GM18502 (cell line): ENCODE measurements around the gene GRAMD1A.
A peak's percentile ranks its signal among the peaks of the same experiment; 100 is the strongest.
"Not testable (repeated sequence)": the region's sequence is repeated elsewhere in the genome, so short reads cannot be mapped to it uniquely, and the experiment has no call there.

Experiments
- ATAC-seq: cut with Tn5 transposase; IDR thresholded peaks from one replicate; pipeline ENCODE4 v1.9.1; 2021; ENCODE audit warnings: mild to moderate bottlenecking; ENCODE audit not compliant: unreplicated experiment, poor library complexity

The GRAMD1A gene

DNA sequence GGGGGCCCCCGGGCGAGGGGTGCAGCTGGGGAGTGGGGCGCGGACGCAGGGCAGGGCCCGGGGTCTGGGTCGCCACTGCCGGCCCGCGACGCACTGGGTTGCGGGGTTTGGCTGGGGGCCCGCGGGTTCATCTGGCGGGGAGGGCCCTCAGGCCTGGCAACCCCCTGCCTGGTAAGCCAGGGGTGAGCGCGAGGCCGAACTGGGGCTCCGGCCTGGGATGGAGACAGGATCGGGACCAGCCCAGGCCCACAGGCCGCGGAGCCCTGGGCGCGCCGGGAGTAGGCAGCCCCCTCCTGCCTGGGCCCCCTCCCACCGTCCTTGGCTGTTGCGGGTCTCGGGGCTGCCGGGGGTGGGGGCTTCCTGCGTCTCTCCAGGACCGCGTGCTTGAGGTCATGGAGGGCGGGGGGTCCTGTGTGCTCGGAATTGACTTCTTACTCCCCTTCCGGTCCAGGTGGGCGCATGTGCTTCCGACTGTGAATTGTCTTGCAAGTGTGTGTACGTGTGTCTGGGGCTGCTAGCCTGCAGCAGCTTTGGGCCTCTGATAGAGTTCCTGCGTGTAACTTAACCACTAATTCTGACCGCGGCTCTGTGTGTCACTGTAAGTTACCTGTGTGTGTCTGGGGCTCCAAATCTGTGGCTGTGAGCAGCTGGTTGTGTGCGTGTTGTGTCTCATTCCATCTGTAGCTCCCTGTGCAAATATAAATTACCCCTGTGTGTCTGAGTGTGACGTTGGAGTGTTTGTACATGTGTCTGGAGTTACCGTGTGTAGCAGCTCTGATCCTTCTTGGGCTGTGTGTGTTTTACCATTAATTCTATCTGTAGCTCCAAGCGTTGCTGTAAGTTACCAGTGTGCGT lies 751 bp downstream of the GRAMD1A start:
- peak; percentile 35 for ATAC-seq

DNA sequence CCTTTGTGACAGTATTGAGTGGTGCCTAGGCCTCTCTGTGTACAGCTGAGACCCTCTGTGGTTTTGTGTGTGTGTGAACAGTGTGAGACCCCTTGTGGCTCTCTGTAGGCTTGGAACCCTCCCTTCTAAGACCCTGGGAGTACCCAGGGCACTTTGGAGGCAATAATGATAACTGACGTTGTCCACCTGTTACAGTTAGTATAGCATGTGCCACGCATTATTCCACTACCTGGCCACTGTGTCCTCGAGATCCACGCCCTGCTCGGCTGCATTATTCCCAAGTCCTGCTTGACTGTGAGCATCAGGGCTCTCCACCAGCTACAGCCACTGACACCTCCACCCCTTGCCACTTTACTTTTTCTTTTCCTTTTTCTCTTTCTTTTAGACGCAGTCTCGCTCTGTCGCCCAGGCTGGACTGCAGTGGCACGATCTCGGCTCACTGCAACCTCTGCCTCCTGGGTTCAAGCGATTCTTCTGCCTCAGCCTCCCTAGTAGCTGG lies 2.0 kb downstream of the GRAMD1A start:
- no peak for ATAC-seq

DNA sequence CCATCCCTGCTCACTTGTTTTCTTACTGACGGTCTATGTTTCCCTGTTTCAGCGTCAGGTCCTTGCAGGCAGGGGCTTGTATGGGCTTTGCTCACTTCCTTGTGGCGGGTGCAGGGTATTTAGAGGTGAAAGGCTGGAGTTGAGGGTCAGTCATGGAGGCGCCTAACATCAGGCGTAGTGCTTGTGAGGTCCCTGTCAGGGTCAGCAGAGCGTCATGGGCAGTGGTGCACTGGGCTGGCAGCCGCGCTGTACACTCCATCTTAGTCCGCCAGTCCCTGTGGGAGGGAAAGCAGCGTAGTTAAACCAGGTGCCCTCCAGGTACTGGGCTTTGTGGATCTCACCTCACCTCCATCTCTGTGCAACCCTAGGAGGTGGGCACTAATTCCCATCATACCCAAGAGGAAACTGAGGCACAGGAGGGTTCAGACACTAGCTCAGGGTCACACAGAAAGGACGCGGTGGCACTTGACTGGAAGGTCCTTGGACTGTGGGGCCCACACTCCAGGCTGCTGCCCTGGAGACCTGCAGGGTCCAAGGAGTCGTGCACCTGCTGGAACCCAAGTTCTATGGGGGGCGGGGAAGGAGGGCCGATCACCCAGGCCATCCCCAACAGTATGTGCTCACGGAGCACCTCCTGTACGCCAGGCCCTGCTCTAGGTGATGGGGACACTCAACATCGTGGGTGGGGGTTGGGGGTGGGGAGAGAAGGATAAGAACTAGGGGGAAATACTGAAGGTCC lies 4.6 kb downstream of the GRAMD1A start:
- ATAC-seq, result no peak

DNA sequence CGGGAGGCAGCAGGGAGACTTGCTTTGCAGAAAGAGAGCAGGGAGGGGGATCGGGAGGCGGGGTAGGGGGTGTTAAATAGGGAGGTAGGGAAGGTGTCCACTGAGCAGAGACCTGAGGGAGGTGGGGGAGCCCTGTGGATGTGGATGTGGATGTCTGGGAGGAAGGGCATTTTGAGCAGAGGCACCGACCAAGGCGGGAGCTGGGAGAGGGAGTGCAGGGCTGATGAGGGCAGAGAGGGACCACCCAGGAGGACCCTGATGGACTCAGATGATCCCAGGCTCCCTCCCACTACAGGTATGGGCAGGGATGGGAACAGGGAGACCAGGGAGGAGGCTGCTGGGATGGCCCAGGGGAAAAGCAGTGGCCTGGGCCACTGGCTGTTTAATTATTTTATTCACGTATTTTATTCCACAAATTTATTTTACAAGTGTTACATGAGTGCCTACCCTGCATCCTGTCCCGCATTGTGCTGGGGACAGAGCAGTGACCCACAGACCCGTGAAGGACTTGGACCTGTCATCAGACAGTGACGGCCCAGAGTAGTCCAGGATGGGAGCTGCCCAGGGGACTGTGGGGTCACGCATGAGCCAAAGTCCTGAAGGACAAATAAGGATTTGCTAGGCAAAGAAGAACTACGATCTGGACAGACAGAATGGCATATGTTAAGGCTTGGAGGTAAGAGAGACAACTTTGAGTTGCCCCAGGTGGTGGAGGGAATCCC lies 5.3 kb downstream of the GRAMD1A start:
- no peak for ATAC-seq

DNA sequence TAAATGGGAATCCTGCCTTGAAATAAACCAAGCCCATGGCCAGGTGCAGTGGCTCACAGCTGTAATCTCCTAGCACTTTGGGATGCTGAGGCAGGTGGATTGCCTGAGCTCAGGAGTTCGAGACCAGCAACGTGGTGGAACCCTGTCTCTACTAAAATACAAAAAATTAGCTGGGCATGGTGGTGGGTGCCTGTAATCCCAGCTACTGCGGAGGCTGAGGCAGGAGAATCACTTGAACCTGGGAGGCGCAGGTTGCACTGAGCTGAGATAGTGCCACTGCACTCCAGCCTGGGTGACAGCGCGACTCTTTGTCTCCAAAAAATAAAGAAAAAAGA lies 5.9 kb downstream of the GRAMD1A start:
- ATAC-seq, result not testable (repeated sequence)

DNA sequence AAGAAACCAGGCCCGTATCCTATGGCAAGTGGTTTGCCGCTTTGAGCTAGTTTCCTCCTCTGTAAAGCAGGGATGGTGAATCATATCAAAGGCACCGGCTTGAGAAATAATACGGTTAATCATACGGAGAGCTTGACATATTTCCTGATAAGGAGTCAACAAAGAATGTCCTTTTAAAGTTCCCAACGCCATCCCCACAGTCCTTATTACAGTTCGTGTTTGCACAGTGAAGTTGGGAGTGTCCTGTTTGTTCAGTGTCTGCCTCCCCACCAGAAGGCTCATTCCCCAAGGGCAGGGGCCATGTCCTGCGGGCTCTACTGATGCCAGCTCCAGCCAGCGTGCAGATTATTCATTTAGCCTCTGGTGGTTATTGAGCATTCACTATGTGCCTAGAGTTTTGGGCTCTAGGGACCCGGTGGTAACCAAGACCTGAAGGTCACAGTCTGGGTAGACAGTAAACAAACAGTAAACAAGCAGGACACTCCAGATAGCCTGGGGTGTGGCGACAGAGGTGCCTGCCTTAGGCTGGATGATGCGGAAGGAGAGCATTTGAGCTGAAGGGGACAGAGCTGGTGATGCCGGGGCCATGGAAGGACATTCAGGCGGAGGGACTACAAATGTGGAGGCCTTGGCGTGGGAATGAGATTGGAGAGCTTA lies 6.3 kb downstream of the GRAMD1A start:
- ATAC-seq, result no peak

DNA sequence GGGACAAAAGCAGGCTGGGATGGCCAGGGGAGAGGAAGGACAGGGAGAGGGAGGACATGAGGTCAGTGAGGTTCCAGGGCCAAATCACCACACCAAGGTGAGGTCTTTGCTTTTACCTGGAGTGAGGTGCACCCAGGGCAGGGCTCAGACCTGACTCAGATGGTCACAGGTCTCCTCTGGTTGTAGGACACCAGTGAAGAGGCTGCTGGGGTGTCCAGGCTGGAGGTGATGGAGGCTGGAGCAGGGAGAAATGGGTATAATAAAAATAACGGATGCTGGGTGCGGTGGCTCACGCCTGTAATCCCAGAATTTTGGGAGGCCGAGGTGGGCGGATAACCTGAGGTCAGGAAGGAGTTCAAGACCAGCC lies 6.9 kb downstream of the GRAMD1A start:
- ATAC-seq, result no peak

DNA sequence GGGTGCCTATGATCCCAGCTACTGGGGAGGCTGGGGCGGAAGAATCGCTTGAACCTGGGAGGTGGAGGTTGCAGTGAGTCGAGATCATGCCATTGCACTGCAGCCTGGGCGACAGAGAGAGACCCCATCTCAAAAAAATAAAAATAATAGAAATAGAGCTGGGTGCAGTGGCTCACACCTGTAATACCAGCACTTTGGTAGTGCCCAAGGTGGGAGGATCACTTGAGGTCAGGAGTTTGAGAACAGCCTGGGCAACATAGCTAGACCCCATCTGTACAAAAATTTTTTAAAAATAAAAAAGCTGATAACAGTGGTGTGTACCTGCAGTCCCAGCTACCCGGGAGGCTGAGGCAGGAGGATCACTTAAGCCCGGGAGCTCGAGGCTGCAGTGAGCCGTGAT lies 7.3 kb downstream of the GRAMD1A start:
- not testable (repeated sequence) for ATAC-seq

DNA sequence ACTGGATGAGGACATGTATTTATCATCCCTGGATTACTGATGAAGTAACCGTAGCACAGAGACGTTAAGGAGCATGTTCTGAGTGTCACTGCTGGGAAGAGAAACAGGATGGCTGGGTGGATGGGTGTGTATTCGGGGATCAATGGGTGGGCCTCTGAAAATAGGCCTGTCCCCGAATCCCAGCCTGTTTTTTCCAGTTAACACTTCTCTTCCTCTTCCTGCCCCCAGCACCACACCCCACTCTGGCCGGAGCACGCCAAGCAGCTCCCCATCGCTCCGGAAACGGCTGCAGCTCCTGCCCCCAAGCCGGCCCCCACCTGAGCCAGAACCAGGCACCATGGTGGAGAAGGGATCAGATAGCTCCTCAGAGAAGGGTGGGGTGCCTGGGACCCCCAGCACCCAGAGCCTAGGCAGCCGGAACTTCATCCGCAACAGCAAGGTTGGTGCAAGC lies 8.8 kb downstream of the GRAMD1A start:
- no peak for ATAC-seq

DNA sequence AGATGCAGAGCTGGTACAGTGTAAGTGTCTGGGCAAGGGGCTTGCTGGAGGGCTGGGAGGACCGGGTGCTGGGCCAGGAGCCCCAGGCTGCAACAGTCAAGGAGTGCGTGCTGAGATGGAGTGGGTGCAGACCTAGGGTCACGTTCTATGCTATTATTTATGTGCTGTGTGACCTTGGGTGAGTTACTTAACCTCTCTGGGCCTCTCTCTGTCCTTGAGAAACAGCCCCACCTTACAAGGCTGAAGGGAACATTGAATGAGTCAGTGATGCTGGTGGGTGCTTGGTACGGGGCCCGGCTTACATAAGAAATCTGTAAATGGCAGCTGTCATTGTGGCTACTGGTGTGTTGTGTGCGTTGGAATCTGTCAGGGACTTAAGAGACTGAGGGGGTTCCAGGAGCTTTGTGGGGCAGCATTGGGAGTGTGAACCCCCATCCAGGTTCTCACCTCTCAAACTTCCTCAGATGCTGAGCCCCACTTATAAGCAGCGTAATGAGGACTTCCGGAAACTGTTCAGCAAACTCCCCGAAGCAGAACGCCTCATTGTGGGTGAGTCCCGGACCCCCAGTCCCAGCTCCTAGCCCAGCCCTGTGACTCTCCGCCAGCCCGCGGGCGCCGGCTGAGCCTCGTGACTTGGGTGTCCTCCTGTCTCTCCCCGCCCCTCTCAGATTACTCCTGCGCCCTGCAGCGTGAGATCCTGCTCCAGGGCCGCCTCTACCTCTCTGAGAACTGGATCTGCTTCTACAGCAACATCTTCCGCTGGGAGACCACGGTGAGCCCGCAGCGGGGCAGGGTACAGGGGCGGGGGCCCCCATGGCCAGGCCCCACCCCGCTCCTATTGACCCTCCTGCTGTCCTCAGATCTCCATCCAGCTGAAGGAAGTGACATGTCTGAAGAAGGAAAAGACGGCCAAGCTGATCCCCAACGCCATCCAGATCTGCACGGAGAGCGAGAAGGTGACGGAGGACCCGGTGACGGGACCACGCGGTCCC lies 9.6 kb downstream of the GRAMD1A start:
- ATAC-seq, result no peak

DNA sequence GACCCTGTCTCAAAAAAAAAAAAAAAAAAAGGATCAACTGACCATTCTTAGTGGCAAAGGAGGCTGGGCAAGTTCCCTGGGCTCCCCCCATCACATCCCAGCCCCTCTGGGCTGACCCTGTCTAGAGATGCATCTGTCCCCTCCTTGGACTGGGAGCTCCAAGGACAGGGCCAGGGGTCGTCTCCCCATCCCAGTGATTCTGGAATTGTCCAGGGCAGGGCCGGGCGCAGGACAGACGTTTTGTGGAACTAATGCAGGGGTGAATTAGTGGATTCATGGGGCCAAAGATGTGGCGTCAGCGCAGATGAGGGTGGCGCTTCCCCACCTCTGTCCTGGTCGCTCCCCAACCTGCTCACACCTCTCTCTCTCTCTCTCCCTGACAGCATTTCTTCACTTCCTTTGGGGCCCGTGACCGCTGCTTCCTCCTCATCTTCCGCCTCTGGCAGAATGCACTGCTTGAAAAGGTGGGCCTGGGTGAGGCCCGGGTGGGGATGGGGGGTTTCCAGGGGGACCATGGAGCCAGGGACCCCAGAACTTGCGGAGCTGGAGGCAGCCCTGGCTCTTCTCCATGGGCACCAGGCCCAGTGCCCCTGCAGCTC lies 11.1 kb downstream of the GRAMD1A start:
- ATAC-seq, result no peak

DNA sequence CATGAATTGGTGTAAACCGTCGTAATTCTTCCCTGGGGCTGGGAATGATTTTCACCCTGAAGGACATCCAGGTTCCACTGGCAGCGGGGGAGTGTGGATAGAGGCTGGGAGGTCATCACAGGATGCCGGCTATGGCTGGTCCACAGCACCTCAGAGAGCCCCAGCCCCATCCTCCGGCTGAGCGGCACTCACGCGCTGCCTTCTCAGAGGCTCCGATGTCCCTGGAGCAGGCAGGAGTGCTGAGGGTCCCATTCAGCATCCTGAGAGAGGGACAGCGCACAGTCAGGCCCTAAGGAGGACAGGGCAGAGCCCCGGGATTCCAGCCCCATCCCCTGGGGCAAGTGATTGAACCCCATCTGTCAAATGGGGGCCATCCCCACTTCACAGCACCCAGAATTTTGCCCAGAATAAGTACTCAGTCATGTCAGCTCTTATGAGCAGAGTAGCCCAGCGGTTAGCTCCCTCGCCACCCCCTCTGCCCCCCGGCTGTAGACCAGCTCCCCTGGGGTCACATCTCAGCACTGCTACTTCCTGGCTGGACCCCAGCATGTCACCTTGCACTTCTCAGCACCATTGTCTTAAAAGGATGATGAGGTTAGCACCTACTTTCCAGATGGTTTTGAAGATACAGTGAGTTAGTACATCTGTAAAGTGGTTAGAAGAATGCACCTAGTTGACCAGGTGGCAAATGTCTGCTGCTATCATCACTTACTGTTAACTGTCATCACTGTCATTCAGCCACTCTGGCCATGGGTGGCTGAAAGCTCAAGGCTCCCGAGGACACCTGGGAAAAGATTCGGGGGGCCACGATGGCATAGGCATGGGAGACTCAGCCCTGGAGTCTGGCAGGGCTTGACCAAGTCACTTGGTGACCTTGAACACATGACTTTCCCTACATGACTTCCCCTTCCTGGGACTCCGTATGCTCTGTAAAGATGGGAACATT lies 11.9 kb downstream of the GRAMD1A start:
- ATAC-seq, result no peak

DNA sequence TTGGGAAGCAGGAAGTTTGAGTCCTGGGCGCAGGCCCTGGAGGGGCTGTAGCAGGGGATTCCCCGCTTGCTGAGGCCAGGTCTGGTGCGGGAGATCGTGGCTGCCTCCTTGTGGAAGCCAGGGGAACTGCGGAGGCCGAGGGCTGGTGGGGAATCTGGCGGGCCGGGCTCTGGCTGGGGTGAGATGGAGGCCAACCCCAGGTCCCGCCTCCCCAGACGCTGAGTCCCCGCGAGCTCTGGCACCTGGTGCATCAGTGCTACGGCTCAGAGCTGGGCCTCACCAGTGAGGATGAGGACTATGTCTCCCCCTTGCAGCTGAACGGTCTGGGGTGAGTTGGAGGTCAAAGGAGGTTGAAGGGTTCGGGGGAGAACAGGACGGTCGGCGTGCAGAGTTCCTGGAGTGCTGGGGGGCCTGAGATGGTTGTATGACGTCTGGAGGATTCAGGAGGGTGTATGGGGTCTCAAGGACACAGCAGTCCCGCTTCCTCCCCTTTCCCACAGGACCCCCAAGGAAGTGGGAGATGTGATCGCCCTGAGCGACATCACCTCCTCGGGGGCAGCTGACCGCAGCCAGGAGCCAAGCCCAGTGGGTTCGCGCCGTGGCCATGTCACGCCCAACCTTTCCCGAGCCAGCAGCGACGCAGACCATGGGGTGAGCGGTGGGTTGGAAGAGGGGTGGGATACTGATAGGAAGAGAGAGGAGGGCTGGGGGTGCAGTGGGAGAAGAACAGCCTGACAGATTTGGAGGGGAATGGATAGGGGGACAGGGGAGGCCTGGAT lies 13.1 kb downstream of the GRAMD1A start:
- no peak for ATAC-seq

DNA sequence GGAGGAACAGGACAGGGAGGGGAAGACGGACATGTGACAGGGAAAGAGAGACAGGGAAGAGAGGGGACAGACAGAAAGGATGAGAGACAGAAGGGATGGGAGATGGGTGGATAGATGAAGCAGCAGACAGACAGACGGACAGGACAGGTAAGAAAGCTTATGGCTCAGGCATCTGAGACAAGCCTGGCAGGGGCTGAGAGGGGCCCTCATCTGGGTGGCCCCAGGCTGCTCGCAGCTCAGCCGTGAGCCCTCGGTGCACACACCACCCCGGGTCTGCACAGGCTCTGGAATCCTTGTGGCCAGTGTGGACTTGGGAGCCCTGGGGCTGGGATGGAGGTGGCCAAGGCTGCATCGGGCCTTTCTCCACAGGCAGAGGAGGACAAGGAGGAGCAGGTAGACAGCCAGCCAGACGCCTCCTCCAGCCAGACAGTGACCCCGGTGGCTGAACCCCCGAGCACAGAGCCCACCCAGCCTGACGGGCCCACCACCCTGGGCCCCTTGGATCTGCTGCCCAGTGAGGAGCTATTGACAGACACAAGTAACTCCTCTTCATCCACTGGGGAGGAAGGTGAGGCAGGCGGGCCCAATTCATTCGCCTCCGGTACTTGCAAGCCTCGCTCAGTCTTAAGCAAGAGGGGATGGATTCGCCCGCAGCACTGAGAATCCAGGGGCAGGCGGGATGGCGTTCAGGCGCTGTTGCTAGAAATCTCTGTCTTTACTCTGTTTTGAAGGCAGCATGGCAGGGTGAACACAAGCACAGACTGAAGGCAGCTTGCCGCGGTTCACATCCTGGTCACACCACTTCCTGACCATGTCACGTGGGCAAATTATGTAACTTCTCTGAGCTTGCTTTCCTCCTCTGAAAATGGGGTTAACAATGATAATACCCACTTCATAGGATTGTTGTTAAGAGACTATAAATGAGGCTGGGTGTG lies 14.0 kb downstream of the GRAMD1A start:
- ATAC-seq, result no peak

DNA sequence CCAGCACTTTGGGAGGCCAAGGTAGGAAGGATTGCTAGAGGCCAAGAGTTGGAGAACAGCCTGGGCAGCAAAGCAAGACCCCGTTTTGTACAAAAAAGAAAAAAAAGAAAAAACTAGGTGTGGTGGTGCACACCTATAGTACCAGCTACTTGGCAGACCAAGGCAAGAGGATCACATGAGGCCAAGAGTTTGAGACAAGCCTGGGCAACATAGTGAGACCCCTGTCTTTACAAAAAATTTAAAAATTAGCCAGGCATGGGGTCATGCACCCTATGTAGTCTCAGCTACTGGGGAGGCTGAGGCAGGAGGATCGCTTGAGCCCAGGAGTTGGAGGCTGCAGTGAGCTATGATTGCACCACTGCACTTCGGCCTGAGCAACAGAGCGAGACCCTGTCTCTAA lies 14.7 kb downstream of the GRAMD1A start:
- ATAC-seq, result not testable (repeated sequence)
